Upper lobe of left lung (tissue), 6 donors: ENCODE results near the gene OXSR1. TPM values are rescaled to one million over a fixed set of nuclear protein-coding genes. Genes with fewer than 3 reads are reported as not detected.

Source experiments
- ATAC-seq, 2 donors: fragments of 200-7000 bp; cut with Tn5 transposase; one replicate each; pipeline ENCODE4 v1.9.1; 2022; ENCODE audit warnings: mild to moderate bottlenecking in 2 of 2, moderate library complexity in 2 of 2; ENCODE audit not compliant: low FRiP score in 2 of 2
- DNase-seq, 2 donors: peaks; one replicate each; pipeline ENCODE4 v3.0.0-alpha.2; 2019 to 2020
- H3K27ac ChIP-seq, 4 donors: fragments of 200-600 bp; sonication (generic); one replicate each; pipeline ENCODE4 v1.5.1; 2016 to 2019
- H3K27me3 ChIP-seq, 4 donors: fragments of 200-600 bp; sonication (generic); one replicate each; pipeline ENCODE4 v1.5.1; 2017 to 2019
- H3K36me3 ChIP-seq, 4 donors: fragments of 200-600 bp; sonication (generic); one replicate each; pipeline ENCODE4 v1.5.1; 2016 to 2019
- H3K4me1 ChIP-seq, 4 donors: fragments of 200-600 bp; sonication (generic); one replicate each; pipeline ENCODE4 v1.5.1; 2018 to 2019
- H3K4me3 ChIP-seq, 4 donors: fragments of 200-600 bp; sonication (generic); one replicate each; pipeline ENCODE4 v1.5.1; 2017 to 2019; ENCODE audit warnings: mild to moderate bottlenecking in 2 of 4, moderate library complexity in 1 of 4
- H3K9me3 ChIP-seq, 4 donors: fragments of 200-600 bp; sonication (generic); one replicate each; pipeline ENCODE4 v1.5.1; 2018 to 2019
- CTCF ChIP-seq, 6 experiments: fragments of 450-650 bp in 4 of 6; fragments of 200-600 bp in 2 of 6; sonication (generic) in 2 of 6; IDR thresholded peaks; one replicate each; pipeline ENCODE4 v1.5.1; 2016 to 2019; ENCODE audit warnings: antibody characterized with exemption in 6 of 6
- EP300 ChIP-seq, 4 donors: sonication (generic); formaldehyde crosslinking; IDR thresholded peaks; one replicate each; pipeline ENCODE4 v1.5.1; 2017; ENCODE audit warnings: antibody characterized with exemption in 4 of 4, control low read depth in 2 of 4
- POLR2A ChIP-seq, 4 donors: fragments of 450-650 bp; IDR thresholded peaks; one replicate each; pipeline ENCODE4 v1.5.1; 2016 to 2017; ENCODE audit warnings: antibody characterized with exemption in 4 of 4, mild to moderate bottlenecking in 2 of 4
- POLR2AphosphoS5 ChIP-seq, 2 donors: sonication (generic); formaldehyde crosslinking; IDR thresholded peaks; one replicate each; pipeline ENCODE4 v1.5.1; 2017; ENCODE audit warnings: antibody characterized with exemption in 2 of 2
- WGBS, 2 donors: methylation state at CpG; one replicate each; pipeline ENCODE4 v1.1.5; 2017 to 2018; 5-methylcytosine and 5-hydroxymethylcytosine counted together
- total RNA-seq, 6 donors: library from RNA; depleted of rRNA in 4 of 6; stranded (reverse); fragments of >200 nt in 4 of 6; gene quantifications; one replicate each; pipeline versions ENCODE4 v1.1.0 to v1.2.1, GENCODE V29; 2016 to 2021
- donor health status: DM: no; HTN: no; CAD: no; lungs with moderate emphysema.
- donor health status: DM: no; HTN: yes; CAD: no; lungs with severe emphysema.

Gene OXSR1
- total RNA-seq, 6 donors from 2014 or later, result 26.6 to 43.7 (median 31.6) TPM

- 78 to 80% methylated on average over 7 of the region's 7 CpGs for WGBS, 2 donors
- Histone ChIP-seq H3K36me3 (peaks cover 29 to 96% (median 91%) of the 10 kb centered on the region in 4 donors), H3K4me1 (peaks cover 2 to 25% (median 18%) of the 10 kb centered on the region in 4 donors), H3K27ac (no peak overlapping the region), H3K27me3 (no peaks in the 10 kb centered on the region), H3K4me3 (no peak overlapping the region), H3K9me3 (no peaks in the 10 kb centered on the region)
- ATAC-seq (no peak), DNase-seq (no peak)
- TF ChIP-seq CTCF (IDR thresholded peaks at IDR 0.05) (no peak), POLR2AphosphoS5 (IDR thresholded peaks at IDR 0.05) (no peak), EP300 (IDR thresholded peaks at IDR 0.05) (no peak)
These were observed 40.8 kb upstream of the OXSR1 start for GRCh38 chr3:38124324-38125122.

- Histone ChIP-seq H3K4me1 (peaks cover 5 to 27% (median 21%) of the 10 kb centered on the region in 4 donors), H3K27ac (no peak overlapping the region), H3K27me3 (no peaks in the 10 kb centered on the region), H3K4me3 (no peak overlapping the region), H3K9me3 (no peaks in the 10 kb centered on the region), H3K36me3 (peaks cover 33 to 100% (median 94%) of the 10 kb centered on the region in 4 donors)
- TF ChIP-seq POLR2AphosphoS5 (IDR thresholded peaks at IDR 0.05) (no peak), CTCF (IDR thresholded peaks at IDR 0.05) (no peak), EP300 (IDR thresholded peaks at IDR 0.05) (no peak), POLR2A (IDR thresholded peaks at IDR 0.05) (no peak)
- DNase-seq, result no peak
- WGBS, 2 donors, result 94 to 97% methylated on average over 10 to 11 of the region's 11 CpGs
- ATAC-seq, result no peak
These were observed 39.8 kb upstream of the OXSR1 start for GRCh38 chr3:38125305-38126120.

GRCh38 chr3:38126121-38126892 lies 39.0 kb upstream of the OXSR1 start:
- H3K4me1 ChIP-seq, result peaks cover 5 to 30% (median 21%) of the 10 kb centered on the region in 4 donors
- H3K4me3 ChIP-seq, result no peak overlapping the region
- peaks cover 40 to 100% (median 94%) of the 10 kb centered on the region in 4 donors for H3K36me3 ChIP-seq
- H3K27me3 ChIP-seq, result no peaks in the 10 kb centered on the region
- DNase-seq (no peak), ATAC-seq (no peak)
- H3K9me3 ChIP-seq, result no peaks in the 10 kb centered on the region
- no peak overlapping the region for H3K27ac ChIP-seq
- WGBS, 2 donors, result 98 to 100% methylated on average over 4 to 6 of the region's 6 CpGs
- no peak for TF ChIP-seq CTCF (IDR thresholded peaks at IDR 0.05)
- no peak for TF ChIP-seq POLR2AphosphoS5 (IDR thresholded peaks at IDR 0.05)
- TF ChIP-seq EP300 (IDR thresholded peaks at IDR 0.05), result no peak
- no peak for TF ChIP-seq POLR2A (IDR thresholded peaks at IDR 0.05)

- H3K27ac ChIP-seq, result peak overlapping the region; percentile 1 to 72 (median 30)
- DNase-seq (peak in 1 of 2 donors; percentile 72), ATAC-seq (peak; percentile 21 to 80)
- peaks cover 5 to 33% (median 25%) of the 10 kb centered on the region in 4 donors for H3K4me1 ChIP-seq
- peak in 2 of 4 donors; percentile 12 to 68 for TF ChIP-seq EP300 (IDR thresholded peaks at IDR 0.05)
- no peak for TF ChIP-seq CTCF (IDR thresholded peaks at IDR 0.05)
- H3K27me3 ChIP-seq, result no peaks in the 10 kb centered on the region
- H3K4me3 ChIP-seq, result no peak overlapping the region
- peaks cover 37 to 99% (median 87%) of the 10 kb centered on the region in 4 donors for H3K36me3 ChIP-seq
- WGBS, 2 donors, result 61 to 79% methylated on average over 3 to 4 of the region's 4 CpGs
- no peaks in the 10 kb centered on the region for H3K9me3 ChIP-seq
These were observed 37.6 kb upstream of the OXSR1 start for GRCh38 chr3:38127611-38128302.
